ENCODE data around the gene MAGI1.

MAGI1 gene

GRCh38 chr3:65829228-65829627, 209.5 kb downstream of the MAGI1 start:
- Mint-ChIP-seq H3K4me3 (no peak overlapping the region), H3K27me3 (no peaks in the 10 kb centered on the region), H3K4me1 (no peaks in the 10 kb centered on the region), H3K36me3 (no peaks in the 10 kb centered on the region), H3K27ac (no peak overlapping the region), H3K9me3 (peaks cover 0 to 1% of the 10 kb centered on the region in 2 donors)
- DNase-seq (no peak), ATAC-seq (replicated peaks) (no peak)

GRCh38 chr3:65828706-65829105, 210.0 kb downstream of the MAGI1 start:
- DNase-seq (no peak), ATAC-seq (replicated peaks) (no peak)
- H3K4me1 Mint-ChIP-seq = no peaks in the 10 kb centered on the region
- no peaks in the 10 kb centered on the region for H3K27me3 Mint-ChIP-seq
- no peaks in the 10 kb centered on the region for H3K36me3 Mint-ChIP-seq
- H3K4me3 Mint-ChIP-seq = no peak overlapping the region
- H3K27ac Mint-ChIP-seq = no peak overlapping the region
- peaks cover 0 to 1% of the 10 kb centered on the region in 2 donors for H3K9me3 Mint-ChIP-seq

GRCh38 chr3:65827076-65827475, 211.6 kb downstream of the MAGI1 start:
- DNase-seq (no peak), ATAC-seq (replicated peaks) (no peak)
- H3K27ac Mint-ChIP-seq = no peak overlapping the region
- no peak overlapping the region for H3K4me3 Mint-ChIP-seq
- no peaks in the 10 kb centered on the region for H3K9me3 Mint-ChIP-seq
- no peaks in the 10 kb centered on the region for H3K36me3 Mint-ChIP-seq
- H3K27me3 Mint-ChIP-seq = no peaks in the 10 kb centered on the region
- no peaks in the 10 kb centered on the region for H3K4me1 Mint-ChIP-seq

- no peak for ATAC-seq (replicated peaks)
- no peaks in the 10 kb centered on the region for H3K36me3 Mint-ChIP-seq
- no peak overlapping the region for H3K4me3 Mint-ChIP-seq
- H3K27me3 Mint-ChIP-seq = no peaks in the 10 kb centered on the region
- no peaks in the 10 kb centered on the region for H3K4me1 Mint-ChIP-seq
- H3K27ac Mint-ChIP-seq = no peak overlapping the region
- no peak for DNase-seq
- peaks cover 0 to 3% of the 10 kb centered on the region in 2 donors for H3K9me3 Mint-ChIP-seq
These were observed 214.6 kb downstream of the MAGI1 start for GRCh38 chr3:65824166-65824565.

- DNase-seq = no peak
- Mint-ChIP-seq H3K27ac (no peak overlapping the region), H3K4me1 (no peaks in the 10 kb centered on the region), H3K36me3 (no peaks in the 10 kb centered on the region), H3K27me3 (no peaks in the 10 kb centered on the region), H3K4me3 (no peak overlapping the region), H3K9me3 (peaks cover 3 to 5% of the 10 kb centered on the region in 2 donors)
- ATAC-seq (replicated peaks) = no peak
These were observed 218.1 kb downstream of the MAGI1 start for GRCh38 chr3:65820600-65820999.

- Mint-ChIP-seq H3K4me1 (no peaks in the 10 kb centered on the region), H3K4me3 (no peak overlapping the region), H3K27ac (no peak overlapping the region), H3K27me3 (no peaks in the 10 kb centered on the region), H3K9me3 (peaks cover 3 to 5% of the 10 kb centered on the region in 2 donors), H3K36me3 (no peaks in the 10 kb centered on the region)
- DNase-seq (no peak), ATAC-seq (replicated peaks) (no peak)
These were observed 218.8 kb downstream of the MAGI1 start for GRCh38 chr3:65819896-65820295.

- ATAC-seq (replicated peaks) = no peak
- Mint-ChIP-seq H3K27ac (no peak overlapping the region), H3K9me3 (peaks cover 3 to 5% of the 10 kb centered on the region in 2 donors), H3K27me3 (no peaks in the 10 kb centered on the region), H3K4me1 (no peaks in the 10 kb centered on the region), H3K4me3 (no peak overlapping the region), H3K36me3 (no peaks in the 10 kb centered on the region)
- DNase-seq = no peak
These were observed 221.1 kb downstream of the MAGI1 start for GRCh38 chr3:65817553-65818126.

DNA sequence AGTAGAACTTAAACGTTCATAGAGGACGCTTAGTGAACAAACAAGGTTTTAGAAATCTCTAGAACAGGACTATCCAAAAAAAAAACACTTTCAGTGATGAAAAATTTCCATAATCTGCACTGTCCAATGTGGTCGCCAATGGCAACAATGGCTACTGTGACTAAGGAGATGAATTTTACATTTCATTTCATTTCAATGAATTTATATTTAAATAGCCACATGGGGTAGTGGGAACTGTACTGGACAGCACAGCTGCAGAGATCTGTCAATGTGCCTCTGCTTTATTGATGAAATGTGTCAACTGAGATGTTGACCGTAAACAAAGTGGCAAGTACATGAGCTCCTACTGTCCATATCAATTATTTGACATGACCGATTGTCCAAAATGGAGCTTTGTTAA, 222.5 kb downstream of the MAGI1 start:
- DNase-seq (no peak), ATAC-seq (replicated peaks) (no peak)
- Mint-ChIP-seq H3K27me3 (no peaks in the 10 kb centered on the region), H3K4me1 (no peaks in the 10 kb centered on the region), H3K36me3 (no peaks in the 10 kb centered on the region), H3K4me3 (no peak overlapping the region), H3K27ac (no peak overlapping the region), H3K9me3 (peaks cover 0 to 5% of the 10 kb centered on the region in 2 donors)

DNA sequence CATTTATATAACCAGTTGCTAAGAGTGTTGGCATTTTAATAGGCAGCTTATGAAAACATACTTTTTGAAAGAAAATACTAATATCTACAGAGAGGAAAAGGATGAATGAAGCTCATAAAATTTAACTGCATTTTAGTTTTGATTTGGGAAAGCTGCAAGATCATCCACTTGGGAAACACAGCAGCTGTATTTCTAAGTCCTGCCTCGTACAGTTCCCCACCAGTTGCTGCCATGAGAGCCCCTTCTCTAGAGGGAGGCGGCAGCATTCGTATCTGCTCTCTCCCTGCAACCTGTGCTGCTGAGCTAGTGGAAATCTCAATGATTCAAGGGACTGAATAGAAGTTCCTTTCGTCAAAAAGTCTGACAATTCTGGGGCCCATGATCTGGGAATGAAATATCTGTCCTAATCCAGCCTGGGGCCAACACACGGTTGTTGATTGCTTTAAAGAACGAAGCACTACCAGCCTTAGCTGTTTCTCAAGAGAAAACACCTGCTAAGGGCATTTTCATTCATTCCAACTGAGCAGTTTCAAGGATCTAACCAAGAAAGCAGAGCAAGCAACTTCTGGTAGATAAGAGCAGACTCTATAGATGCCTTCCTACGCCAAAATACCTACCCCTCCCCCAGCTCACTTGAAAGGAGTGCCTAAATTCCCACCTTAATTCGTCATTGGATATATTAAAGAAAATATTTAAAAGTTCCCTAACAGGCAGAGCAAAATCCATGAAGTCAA, 223.7 kb downstream of the MAGI1 start:
- DNase-seq (no peak), ATAC-seq (replicated peaks) (no peak)
- H3K9me3 Mint-ChIP-seq = peaks cover 2 to 5% of the 10 kb centered on the region in 2 donors
- no peaks in the 10 kb centered on the region for H3K27me3 Mint-ChIP-seq
- no peaks in the 10 kb centered on the region for H3K36me3 Mint-ChIP-seq
- no peak overlapping the region for H3K4me3 Mint-ChIP-seq
- H3K4me1 Mint-ChIP-seq = no peaks in the 10 kb centered on the region
- no peak overlapping the region for H3K27ac Mint-ChIP-seq

- DNase-seq = no peak
- no peaks in the 10 kb centered on the region for H3K36me3 Mint-ChIP-seq
These were observed 226.8 kb downstream of the MAGI1 start for GRCh38 chr3:65811892-65812291.

DNA sequence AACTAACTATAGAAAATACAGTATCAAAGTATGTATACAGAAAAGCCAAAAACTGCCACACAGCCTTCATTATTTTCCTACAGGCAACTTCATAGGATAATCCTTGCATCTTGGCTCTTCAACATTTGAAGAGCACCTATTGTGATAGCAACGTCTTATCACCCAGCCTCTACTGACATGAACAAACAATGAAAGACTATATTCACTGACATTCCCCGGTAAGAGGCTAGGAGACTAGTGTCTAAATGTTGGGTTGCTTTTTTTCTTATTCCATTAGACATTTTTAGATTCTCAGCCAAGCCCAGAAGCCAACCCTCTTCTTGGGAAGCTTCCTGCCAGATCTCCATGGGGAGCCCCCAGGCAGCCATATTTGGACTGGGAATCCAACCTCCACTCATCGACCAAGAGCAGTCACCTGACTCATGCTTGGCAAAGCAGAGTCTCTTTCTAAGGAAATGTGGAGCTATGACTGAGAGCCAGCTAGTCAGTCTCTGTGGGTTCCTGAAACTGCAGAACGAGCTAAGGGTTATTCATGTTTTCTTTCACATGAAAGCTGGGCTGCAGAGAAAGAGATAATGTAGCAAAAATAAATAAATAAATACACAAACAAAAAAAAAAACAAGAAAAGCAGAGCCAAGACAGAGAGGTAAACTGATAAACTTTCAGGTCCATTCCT, 227.5 kb downstream of the MAGI1 start:
- no peak overlapping the region for H3K4me3 Mint-ChIP-seq
- H3K36me3 Mint-ChIP-seq = no peaks in the 10 kb centered on the region
- H3K27ac Mint-ChIP-seq = no peak overlapping the region
- no peaks in the 10 kb centered on the region for H3K4me1 Mint-ChIP-seq
- H3K9me3 Mint-ChIP-seq = peaks cover 2 to 3% of the 10 kb centered on the region in 2 donors
- no peak for DNase-seq
- ATAC-seq (replicated peaks) = no peak
- no peaks in the 10 kb centered on the region for H3K27me3 Mint-ChIP-seq

More at GRCh38 chr3:65811892-65812291, 226.8 kb downstream of the MAGI1 start:
- no peaks in the 10 kb centered on the region for H3K27me3 Mint-ChIP-seq
- H3K4me3 Mint-ChIP-seq = no peak overlapping the region
- no peak for ATAC-seq (replicated peaks)
- H3K4me1 Mint-ChIP-seq = no peaks in the 10 kb centered on the region
- H3K9me3 Mint-ChIP-seq = peaks cover 2 to 3% of the 10 kb centered on the region in 2 donors
- H3K27ac Mint-ChIP-seq = no peak overlapping the region

DNA sequence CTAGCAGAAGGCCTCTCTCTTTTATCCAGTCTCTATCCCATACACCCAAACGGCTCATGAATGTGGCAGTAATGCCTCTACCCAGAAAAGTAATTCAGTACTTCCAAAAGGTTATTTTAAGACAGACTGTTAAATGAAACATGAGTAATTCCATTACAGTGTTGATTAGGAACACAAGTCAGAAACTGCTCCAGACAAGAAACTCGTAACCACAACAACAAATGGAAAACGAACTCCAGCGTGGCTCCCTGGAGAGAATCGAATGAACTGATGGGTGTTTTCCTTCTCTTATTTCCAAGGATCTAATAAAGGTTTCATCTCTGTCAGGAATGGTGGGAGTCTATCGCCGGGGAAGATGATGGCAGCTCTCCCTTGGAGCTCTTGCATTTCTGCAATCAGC, 228.4 kb downstream of the MAGI1 start:
- no peaks in the 10 kb centered on the region for H3K27me3 Mint-ChIP-seq
- no peak overlapping the region for H3K27ac Mint-ChIP-seq

GRCh38 chr3:65809641-65810150, 229.0 kb downstream of the MAGI1 start:
- ATAC-seq (replicated peaks) = no peak
- no peak overlapping the region for H3K4me3 Mint-ChIP-seq
- no peaks in the 10 kb centered on the region for H3K36me3 Mint-ChIP-seq
- H3K4me1 Mint-ChIP-seq = no peaks in the 10 kb centered on the region
- H3K27me3 Mint-ChIP-seq = no peaks in the 10 kb centered on the region
- no peak for DNase-seq
- no peak overlapping the region for H3K27ac Mint-ChIP-seq
- H3K9me3 Mint-ChIP-seq = peaks cover 2 to 6% of the 10 kb centered on the region in 2 donors

More for the DNA sequence above, 228.4 kb downstream of the MAGI1 start:
- no peaks in the 10 kb centered on the region for H3K36me3 Mint-ChIP-seq
- peaks cover 2 to 6% of the 10 kb centered on the region in 2 donors for H3K9me3 Mint-ChIP-seq
- DNase-seq = no peak
- no peaks in the 10 kb centered on the region for H3K4me1 Mint-ChIP-seq
- no peak for ATAC-seq (replicated peaks)
- H3K4me3 Mint-ChIP-seq = no peak overlapping the region

DNA sequence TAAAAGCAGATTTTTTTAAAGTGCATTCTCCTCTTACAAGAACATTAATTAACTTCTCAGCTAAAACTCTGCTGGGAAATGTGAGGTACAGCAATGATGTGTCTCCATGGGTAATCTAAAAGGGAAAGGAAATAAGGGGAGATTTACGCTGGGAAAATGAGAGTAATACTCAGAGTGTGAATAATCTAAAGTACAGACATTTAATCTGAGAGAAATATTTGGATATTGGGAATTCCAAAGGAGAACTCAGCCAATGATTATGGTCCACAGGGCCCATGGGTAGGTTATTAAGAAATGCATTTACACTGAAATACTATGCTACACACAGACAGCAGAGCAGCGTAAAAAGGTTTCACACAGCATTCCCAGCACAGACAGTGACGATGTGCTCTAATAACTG, 229.9 kb downstream of the MAGI1 start:
- Mint-ChIP-seq H3K4me1 (no peaks in the 10 kb centered on the region), H3K27me3 (no peaks in the 10 kb centered on the region), H3K27ac (no peak overlapping the region), H3K4me3 (no peak overlapping the region), H3K36me3 (no peaks in the 10 kb centered on the region), H3K9me3 (peaks cover 2 to 6% of the 10 kb centered on the region in 2 donors)
- DNase-seq (no peak), ATAC-seq (replicated peaks) (no peak)

GRCh38 chr3:65808407-65808806, 230.3 kb downstream of the MAGI1 start:
- ATAC-seq (replicated peaks) (no peak), DNase-seq (no peak)
- Mint-ChIP-seq H3K4me3 (no peak overlapping the region), H3K4me1 (no peaks in the 10 kb centered on the region), H3K27ac (no peak overlapping the region), H3K9me3 (peaks cover 2 to 6% of the 10 kb centered on the region in 2 donors), H3K36me3 (no peaks in the 10 kb centered on the region), H3K27me3 (no peaks in the 10 kb centered on the region)
